HG02970 (cell line): ENCODE data around the gene CACFD1.

Experiments used
- ATAC-seq: cut with Tn5 transposase; IDR thresholded peaks from one replicate; pipeline ENCODE4 v1.9.1; 2021; ENCODE audit warnings: mild to moderate bottlenecking, moderate library complexity, moderate number of reproducible peaks; ENCODE audit not compliant: unreplicated experiment, low FRiP score

CACFD1 gene

DNA sequence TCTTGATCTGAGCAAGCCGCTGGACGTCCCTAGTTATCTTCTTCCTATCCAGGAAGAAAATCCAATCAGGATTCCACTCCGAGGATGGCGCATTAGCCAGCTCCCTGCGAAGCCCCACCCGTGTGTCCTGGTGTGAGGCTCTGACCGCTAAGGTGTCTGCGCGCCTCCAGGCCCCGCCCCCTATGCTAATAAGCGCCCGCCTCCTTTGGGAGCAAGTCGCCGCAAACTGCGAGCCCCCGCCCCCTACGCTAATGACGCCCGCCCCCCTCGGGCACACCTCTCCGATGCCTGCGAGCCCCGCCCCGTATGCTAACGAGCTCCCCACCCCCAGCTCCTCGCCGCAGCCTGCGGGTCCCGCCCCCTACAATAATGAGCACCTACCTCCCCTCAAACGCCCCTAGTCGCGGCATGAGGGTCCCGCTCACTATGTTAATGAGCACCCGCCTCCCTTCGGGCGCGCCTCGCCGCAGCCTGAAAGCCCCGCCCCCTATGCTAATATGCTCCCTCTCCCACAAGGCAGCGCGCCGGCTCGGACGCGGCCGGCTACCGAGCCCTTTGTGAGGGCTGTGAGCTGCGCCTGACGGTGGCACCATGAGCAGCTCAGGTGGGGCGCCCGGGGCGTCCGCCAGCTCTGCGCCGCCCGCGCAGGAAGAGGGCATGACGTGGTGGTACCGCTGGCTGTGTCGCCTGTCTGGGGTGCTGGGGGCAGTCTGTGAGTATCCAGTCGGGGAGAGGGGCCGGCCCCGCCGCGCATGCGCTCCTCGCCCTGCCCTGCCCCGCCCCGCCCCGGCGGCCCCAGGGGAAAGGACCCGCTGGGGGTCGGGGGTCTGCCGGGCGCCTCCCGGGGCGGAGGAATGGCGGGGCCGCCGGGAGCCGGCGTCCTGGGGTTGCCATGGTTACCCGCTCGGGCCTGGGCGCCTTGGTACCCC, at the start of gene CACFD1:
TSS of gene CACFD1 (plus strand) at position 503 of the 929 bp plus-strand sequence. CDS start at position 592, 89 bp downstream.
- ATAC-seq, result peak; percentile 69

- ATAC-seq, result no peak
Observed at GRCh38 chr9:133415170-133415569, 44.6 kb upstream of the CACFD1 start.

- peak; percentile 69 for ATAC-seq
Observed at GRCh38 chr9:133417541-133418461, 42.0 kb upstream of the CACFD1 start, which contains the start of gene REXO4. REXO4 (minus strand) TSS chr9:133418010; CDS start chr9:133417844, 166 bp downstream.

- ATAC-seq, result no peak
Observed at GRCh38 chr9:133419005-133419404, 40.8 kb upstream of the CACFD1 start.

- ATAC-seq, result no peak
Observed at GRCh38 chr9:133420392-133420827, 39.4 kb upstream of the CACFD1 start.

GRCh38 chr9:133421615-133422542, 37.9 kb upstream of the CACFD1 start, which contains the start of gene ADAMTS13:
ADAMTS13 (plus strand) TSS chr9:133422367; CDS start chr9:133422444, 77 bp downstream.
- ATAC-seq, result no peak

GRCh38 chr9:133423216-133423615, 36.6 kb upstream of the CACFD1 start:
- no peak for ATAC-seq

DNA sequence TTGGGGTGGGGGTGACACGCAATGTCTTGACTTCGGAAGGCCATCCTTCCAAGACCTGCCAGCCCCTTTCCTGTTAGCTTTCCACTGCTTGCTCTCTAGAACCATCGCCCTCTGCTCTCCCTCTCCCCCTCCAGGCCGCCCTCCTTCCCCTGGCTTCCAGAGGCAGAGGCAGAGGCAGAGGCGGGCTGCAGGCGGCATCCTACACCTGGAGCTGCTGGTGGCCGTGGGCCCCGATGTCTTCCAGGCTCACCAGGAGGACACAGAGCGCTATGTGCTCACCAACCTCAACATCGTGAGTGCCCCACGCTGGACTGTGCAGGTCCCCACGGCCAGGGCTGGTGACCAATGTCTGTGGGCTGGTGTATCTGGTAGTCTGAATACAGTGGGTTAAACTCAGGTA, 35.6 kb upstream of the CACFD1 start:
- no peak for ATAC-seq

DNA sequence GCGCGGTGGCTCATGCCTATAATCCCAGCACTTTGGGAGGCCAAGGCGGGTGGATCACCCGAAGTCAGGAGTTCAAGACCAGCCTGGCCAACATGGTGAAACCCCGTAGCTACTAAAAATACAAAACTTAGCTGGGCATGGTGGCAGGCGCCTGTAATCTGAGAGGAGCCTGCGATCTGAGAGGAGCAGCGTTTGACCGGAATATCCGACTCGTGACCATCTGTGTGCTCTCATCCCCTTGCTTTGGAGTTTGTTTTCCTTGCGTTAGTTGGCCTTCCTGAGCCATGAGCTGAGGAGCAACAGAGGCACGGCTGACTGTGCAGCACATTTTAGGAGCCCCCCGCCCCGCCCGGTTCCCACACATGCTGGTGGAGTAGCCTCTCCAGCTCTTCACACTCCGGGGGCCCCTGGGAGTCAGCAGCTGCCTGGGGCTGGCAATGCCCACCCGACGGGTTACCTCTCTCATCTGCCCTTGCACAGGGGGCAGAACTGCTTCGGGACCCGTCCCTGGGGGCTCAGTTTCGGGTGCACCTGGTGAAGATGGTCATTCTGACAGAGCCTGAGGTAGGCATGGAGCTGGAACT, 34.6 kb upstream of the CACFD1 start:
- ATAC-seq, result no peak

- ATAC-seq, result no peak
Observed at GRCh38 chr9:133426011-133426410, 33.8 kb upstream of the CACFD1 start.

DNA sequence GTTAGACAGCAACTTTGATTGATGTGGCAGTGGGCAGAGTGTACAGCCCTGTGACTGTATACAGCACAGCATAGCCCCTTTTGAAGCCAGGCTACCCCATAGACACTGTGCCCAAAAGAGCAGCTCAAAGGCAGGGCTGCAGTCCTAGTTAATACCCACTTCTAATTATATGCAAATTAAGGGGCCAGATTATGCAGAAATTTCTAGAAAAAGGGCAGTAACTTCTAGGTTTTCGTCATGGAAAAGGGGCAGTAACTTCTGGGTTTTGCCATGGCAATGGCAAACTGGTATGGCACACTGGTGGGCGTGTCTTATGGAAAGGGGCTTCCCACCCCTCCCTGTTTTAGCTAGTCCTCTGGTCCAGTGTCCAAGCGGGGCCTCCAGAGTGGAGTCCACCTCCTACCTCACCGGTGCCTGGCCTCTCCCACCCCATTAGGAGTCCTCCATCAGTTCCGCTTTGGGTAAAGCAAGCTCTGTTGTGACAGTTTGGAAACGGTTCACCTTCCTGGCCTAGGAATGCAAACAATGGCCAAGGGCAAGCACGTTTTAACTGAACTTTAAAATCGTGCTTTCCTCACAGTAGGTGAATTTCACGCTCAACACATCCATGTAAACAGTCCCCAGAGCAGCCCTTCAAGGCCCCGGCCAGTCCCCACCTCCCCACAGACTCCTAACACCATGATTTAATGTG, 32.0 kb upstream of the CACFD1 start:
- no peak for ATAC-seq

DNA sequence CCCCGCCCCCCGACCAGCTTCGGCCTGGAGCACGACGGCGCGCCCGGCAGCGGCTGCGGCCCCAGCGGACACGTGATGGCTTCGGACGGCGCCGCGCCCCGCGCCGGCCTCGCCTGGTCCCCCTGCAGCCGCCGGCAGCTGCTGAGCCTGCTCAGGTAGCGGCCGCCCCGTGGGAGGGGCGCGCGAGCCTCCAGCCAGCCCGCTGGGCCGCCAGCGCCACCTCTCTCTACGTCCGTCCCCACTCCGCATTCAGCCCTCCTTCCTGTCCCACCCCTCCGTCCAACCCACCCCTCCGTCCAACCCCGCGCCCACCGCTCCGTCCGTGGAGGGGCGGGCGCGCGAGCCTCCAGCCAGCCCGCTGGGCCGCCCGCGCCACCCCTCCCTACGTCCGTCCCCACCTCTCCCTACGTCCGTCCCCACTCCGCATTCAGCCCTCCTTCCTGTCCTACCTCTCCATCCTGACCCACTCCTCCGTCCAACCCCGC, 31.1 kb upstream of the CACFD1 start:
- no peak for ATAC-seq

GRCh38 chr9:133429214-133429613, 30.6 kb upstream of the CACFD1 start:
- no peak for ATAC-seq

- ATAC-seq, result no peak
Observed at GRCh38 chr9:133429641-133430161, 30.1 kb upstream of the CACFD1 start.

DNA sequence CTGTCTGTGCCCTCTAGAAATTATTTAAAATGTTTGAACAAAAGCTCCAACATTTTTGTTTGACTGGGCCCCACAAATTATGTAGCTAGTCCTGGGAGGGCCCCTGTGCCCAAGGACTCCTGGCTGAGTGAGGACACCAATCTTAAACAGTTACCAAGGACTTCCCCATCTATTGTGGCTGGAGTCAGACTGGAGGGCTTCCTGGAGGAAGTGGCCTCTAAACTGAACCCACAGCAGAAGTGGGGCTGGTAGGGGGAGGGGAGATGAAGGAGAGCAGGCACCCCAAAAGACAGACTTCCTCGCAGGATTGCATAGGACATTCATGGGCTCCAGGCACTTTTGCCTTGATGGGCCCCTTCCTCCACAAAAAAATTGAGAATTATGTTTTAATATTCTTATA, 29.5 kb upstream of the CACFD1 start:
- ATAC-seq, result no peak

DNA sequence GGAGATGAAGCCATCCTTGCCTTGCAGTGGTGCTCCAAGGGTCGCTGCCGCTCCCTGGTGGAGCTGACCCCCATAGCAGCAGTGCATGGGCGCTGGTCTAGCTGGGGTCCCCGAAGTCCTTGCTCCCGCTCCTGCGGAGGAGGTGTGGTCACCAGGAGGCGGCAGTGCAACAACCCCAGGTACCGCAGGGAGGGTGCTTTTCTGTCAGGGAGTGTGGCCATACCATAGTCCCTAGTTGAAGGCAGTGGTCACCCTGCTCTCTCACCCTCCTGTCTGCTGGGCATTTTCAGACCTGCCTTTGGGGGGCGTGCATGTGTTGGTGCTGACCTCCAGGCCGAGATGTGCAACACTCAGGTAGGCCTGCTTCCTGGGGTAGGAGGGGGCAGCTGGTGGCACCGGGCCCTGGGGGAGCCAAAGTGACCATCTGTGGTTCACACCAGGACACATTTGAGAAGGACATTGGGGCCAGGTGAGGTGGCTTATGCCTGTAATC, 26.4 kb upstream of the CACFD1 start:
- ATAC-seq, result no peak

GRCh38 chr9:133436681-133437080, 23.1 kb upstream of the CACFD1 start:
- ATAC-seq, result no peak
